ENCODE measurements around the gene VPS8. TPM values are rescaled to one million over a fixed set of nuclear protein-coding genes. Genes with fewer than 3 reads are reported as not detected.

VPS8 gene
- total and polyA plus RNA-seq, 7 donors = 11.4 to 52.6 (median 30.8) TPM

- no peak for TF ChIP-seq CTCF (IDR thresholded peaks at IDR 0.05)
- 96 to 97% (median 96%) methylated on average over 7 of the region's 7 CpGs for WGBS, 3 donors
- DNase-seq (no peak), ATAC-seq (no peak)
- no peaks in the 10 kb centered on the region for H3K27me3 ChIP-seq (ENCODE audit: insufficient read depth in 3 of 3, low read length in 2 of 3)
- no peak overlapping the region for H3K4me3 ChIP-seq
- H3K4me1 ChIP-seq = no peaks in the 10 kb centered on the region
- peaks cover 0 to 98% of the 10 kb centered on the region in 2 donors for H3K36me3 ChIP-seq (ENCODE audit: insufficient read depth in 1 of 2, low read depth in 1 of 2)
- intact Hi-C loops (cut with DNase I) = loop anchor here in 1 of 2 donors (10.0 kb wide), 1 partner anchor 60 kb away; no protein-coding TSS in a partner anchor
- no peaks in the 10 kb centered on the region for H3K9me3 ChIP-seq
- no peak overlapping the region for H3K27ac ChIP-seq
These were observed 112.6 kb downstream of the VPS8 start for GRCh38 chr3:184924547-184924946.

- Histone ChIP-seq H3K27ac (no peak overlapping the region), H3K36me3 (ENCODE audit: insufficient read depth in 1 of 2, low read depth in 1 of 2) (peaks cover 0 to 98% of the 10 kb centered on the region in 2 donors), H3K27me3 (ENCODE audit: insufficient read depth in 3 of 3, low read length in 2 of 3) (no peaks in the 10 kb centered on the region), H3K9me3 (no peaks in the 10 kb centered on the region), H3K4me1 (no peaks in the 10 kb centered on the region), H3K4me3 (no peak overlapping the region)
- TF ChIP-seq CTCF (IDR thresholded peaks at IDR 0.05) = no peak
- DNase-seq (no peak), ATAC-seq (no peak)
- intact Hi-C loops (cut with DNase I) = loop anchor here in 1 of 2 donors (10.0 kb wide), 1 partner anchor 63 kb away; no protein-coding TSS in a partner anchor
- 93 to 98% (median 96%) methylated on average over 6 of the region's 6 CpGs for WGBS, 3 donors
These were observed 115.9 kb downstream of the VPS8 start for GRCh38 chr3:184927796-184928315.

- 98 to 100% (median 99%) methylated on average over 1 of the region's 1 CpG for WGBS, 3 donors
- Histone ChIP-seq H3K4me1 (no peaks in the 10 kb centered on the region), H3K27ac (no peak overlapping the region), H3K9me3 (no peaks in the 10 kb centered on the region), H3K36me3 (ENCODE audit: insufficient read depth in 1 of 2, low read depth in 1 of 2) (peaks cover 2 to 94% of the 10 kb centered on the region in 2 donors), H3K4me3 (no peak overlapping the region), H3K27me3 (ENCODE audit: insufficient read depth in 3 of 3, low read length in 2 of 3) (no peaks in the 10 kb centered on the region)
- ATAC-seq (no peak), DNase-seq (no peak)
- no peak for TF ChIP-seq CTCF (IDR thresholded peaks at IDR 0.05)
- intact Hi-C loops (cut with DNase I) = no loop called here
These were observed 120.8 kb downstream of the VPS8 start for GRCh38 chr3:184932777-184933176.

- H3K36me3 ChIP-seq (ENCODE audit: insufficient read depth in 1 of 2, low read depth in 1 of 2) = peaks cover 2 to 92% of the 10 kb centered on the region in 2 donors
- H3K27me3 ChIP-seq (ENCODE audit: insufficient read depth in 3 of 3, low read length in 2 of 3) = no peaks in the 10 kb centered on the region
- WGBS, 3 donors = 82 to 91% (median 83%) methylated on average over 4 of the region's 4 CpGs
- no peak for TF ChIP-seq CTCF (IDR thresholded peaks at IDR 0.05)
- H3K4me3 ChIP-seq = no peak overlapping the region
- ATAC-seq (no peak), DNase-seq (no peak)
- no peak overlapping the region for H3K27ac ChIP-seq
- no peaks in the 10 kb centered on the region for H3K9me3 ChIP-seq
- intact Hi-C loops (cut with DNase I) = no loop called here
- H3K4me1 ChIP-seq = no peaks in the 10 kb centered on the region
These were observed 125.6 kb downstream of the VPS8 start for GRCh38 chr3:184937611-184938010.

GRCh38 chr3:184941408-184941807 is 129.4 kb downstream of the VPS8 start:
- H3K4me3 ChIP-seq = no peak overlapping the region
- ATAC-seq (no peak), DNase-seq (no peak)
- WGBS, 3 donors = 77 to 90% (median 82%) methylated on average over 2 of the region's 2 CpGs
- H3K4me1 ChIP-seq = no peaks in the 10 kb centered on the region
- no peak for TF ChIP-seq CTCF (IDR thresholded peaks at IDR 0.05)
- no peaks in the 10 kb centered on the region for H3K9me3 ChIP-seq
- intact Hi-C loops (cut with DNase I) = no loop called here
- H3K36me3 ChIP-seq (ENCODE audit: insufficient read depth in 1 of 2, low read depth in 1 of 2) = peaks cover 2 to 95% of the 10 kb centered on the region in 2 donors
- no peak overlapping the region for H3K27ac ChIP-seq
- no peaks in the 10 kb centered on the region for H3K27me3 ChIP-seq (ENCODE audit: insufficient read depth in 3 of 3, low read length in 2 of 3)
